ENCODE measurements around the gene ZSCAN9.
A peak's percentile ranks its signal among the peaks of the same experiment; 100 is the strongest.

Gene ZSCAN9

GRCh38 chr6:28280595-28281287 lies 55.7 kb downstream of the ZSCAN9 start:
- Histone ChIP-seq H3K9me3 (ENCODE audit: control extremely low read depth in 1 of 5, control insufficient read depth in 4 of 5, insufficient read depth in 2 of 5, low read depth in 1 of 5, low read length in 4 of 5) (peaks cover 0 to 4% (median 0%) of the 10 kb centered on the region in 5 experiments), H3K36me3 (ENCODE audit: control insufficient read depth in 4 of 4, insufficient read depth in 4 of 4, low read length in 3 of 4) (peaks cover 14 to 39% (median 26%) of the 10 kb centered on the region in 4 experiments), H3K4me3 (ENCODE audit: control insufficient read depth in 1 of 7, extremely low read depth in 1 of 7, insufficient read depth in 4 of 7, low read depth in 2 of 7, low read length in 6 of 7) (peak overlapping the region in 6 of 7 experiments; percentile 66 to 88 (median 84)), H3K27me3 (replicated peaks in 2 of 5; ENCODE audit: control insufficient read depth in 4 of 5, insufficient read depth in 5 of 5, low read length in 4 of 5) (no peaks in the 10 kb centered on the region), H3K4me1 (ENCODE audit: control extremely low read depth in 1 of 4, control insufficient read depth in 4 of 4, insufficient read depth in 4 of 4, low read length in 3 of 4) (peaks cover 0 to 15% (median 8%) of the 10 kb centered on the region in 4 experiments), H3K27ac (ENCODE audit: insufficient read depth in 1 of 2, low read depth in 1 of 2, low read length in 2 of 2, poor library complexity in 1 of 2, severe bottlenecking in 2 of 2) (peak overlapping the region in 1 of 2 experiments; percentile 72)
- ChIA-PET CTCF (interaction anchor here (1.3 to 2.6 kb wide), 4 partner anchors 13 to 75 kb away, joined by 3 to 12 read pairs (median 6); partner anchors contain the start of genes ZKSCAN3 and ZSCAN26), POLR2A (interaction anchor here (1.0 to 1.3 kb wide), 2 partner anchors 28 to 55 kb away, joined by 3 to 10 read pairs; partner anchors contain the start of genes ZKSCAN4 and ZSCAN31)
- DNase-seq, result no peak
- WGBS (ENCODE audit: insufficient coverage), result no CpG with 5 or more reads among the region's 3 CpGs

- Histone ChIP-seq H3K4me3 (ENCODE audit: control insufficient read depth in 1 of 7, extremely low read depth in 1 of 7, insufficient read depth in 4 of 7, low read depth in 2 of 7, low read length in 6 of 7) (peak within 1 kb of the TSS; percentile 58 to 88 (median 81)), H3K4me1 (ENCODE audit: control extremely low read depth in 1 of 4, control insufficient read depth in 4 of 4, insufficient read depth in 4 of 4, low read length in 3 of 4) (peaks cover 0 to 15% (median 8%) of the 10 kb centered on the region in 4 experiments), H3K9me3 (ENCODE audit: control extremely low read depth in 1 of 5, control insufficient read depth in 4 of 5, insufficient read depth in 2 of 5, low read depth in 1 of 5, low read length in 4 of 5) (peaks cover 0 to 4% (median 0%) of the 10 kb centered on the region in 5 experiments), H3K27me3 (replicated peaks in 2 of 5; ENCODE audit: control insufficient read depth in 4 of 5, insufficient read depth in 5 of 5, low read length in 4 of 5) (no peaks in the 10 kb centered on the region), H3K36me3 (ENCODE audit: control insufficient read depth in 4 of 4, insufficient read depth in 4 of 4, low read length in 3 of 4) (peaks cover 8 to 38% (median 26%) of the 10 kb centered on the region in 4 experiments), H3K27ac (ENCODE audit: insufficient read depth in 1 of 2, low read depth in 1 of 2, low read length in 2 of 2, poor library complexity in 1 of 2, severe bottlenecking in 2 of 2) (peak within 1 kb of the TSS; percentile 42 to 72)
- ChIA-PET CTCF (interaction anchor here (1.3 to 2.6 kb wide), 4 partner anchors 14 to 74 kb away, joined by 3 to 12 read pairs (median 6); partner anchors contain the start of genes ZKSCAN3 and ZSCAN26), POLR2A (interaction anchor here (1.0 to 1.3 kb wide), 2 partner anchors 29 to 54 kb away, joined by 3 to 10 read pairs; partner anchors contain the start of genes ZKSCAN4 and ZSCAN31)
- peak; percentile 70 to 77 (median 74) for DNase-seq
- under 1% methylated on average over 50 of the region's 50 CpGs for WGBS (ENCODE audit: insufficient coverage)
Observed at GRCh38 chr6:28281288-28282064, 56.4 kb downstream of the ZSCAN9 start, which contains the start of gene PGBD1. Gene PGBD1, plus strand, starts transcription at chr6:28281572. Its CDS starts 2,242 bp downstream, at chr6:28283814.

GRCh38 chr6:28282926-28283325 lies 57.9 kb downstream of the ZSCAN9 start:
- Histone ChIP-seq H3K9me3 (ENCODE audit: control extremely low read depth in 1 of 5, control insufficient read depth in 4 of 5, insufficient read depth in 2 of 5, low read depth in 1 of 5, low read length in 4 of 5) (peaks cover 0 to 4% (median 0%) of the 10 kb centered on the region in 5 experiments), H3K36me3 (ENCODE audit: control insufficient read depth in 4 of 4, insufficient read depth in 4 of 4, low read length in 3 of 4) (peaks cover under 1 to 41% (median 26%) of the 10 kb centered on the region in 4 experiments), H3K4me1 (ENCODE audit: control extremely low read depth in 1 of 4, control insufficient read depth in 4 of 4, insufficient read depth in 4 of 4, low read length in 3 of 4) (peaks cover 0 to 15% (median 8%) of the 10 kb centered on the region in 4 experiments), H3K4me3 (ENCODE audit: control insufficient read depth in 1 of 7, extremely low read depth in 1 of 7, insufficient read depth in 4 of 7, low read depth in 2 of 7, low read length in 6 of 7) (no peak overlapping the region), H3K27me3 (replicated peaks in 2 of 5; ENCODE audit: control insufficient read depth in 4 of 5, insufficient read depth in 5 of 5, low read length in 4 of 5) (no peaks in the 10 kb centered on the region), H3K27ac (ENCODE audit: insufficient read depth in 1 of 2, low read depth in 1 of 2, low read length in 2 of 2, poor library complexity in 1 of 2, severe bottlenecking in 2 of 2) (no peak overlapping the region)
- DNase-seq, result peak in 2 of 3 donors; percentile 52 to 55
- ChIA-PET CTCF (interaction anchor here (1.6 to 2.4 kb wide), 2 partner anchors 64 to 73 kb away, joined by 4 to 13 read pairs; no protein-coding TSS in a partner anchor), POLR2A (no interaction called here)
- WGBS (ENCODE audit: insufficient coverage), result 96% methylated on average over 2 of the region's 2 CpGs
